D721Med (cell line): ENCODE measurements around the gene USH1C.

ENCODE experiments used
- DNase-seq: peaks from one replicate; pipeline ENCODE4 v3.0.0; 2011; ENCODE audit warnings: low spot score; ENCODE audit not compliant: insufficient read length
- FAIRE-seq: peaks from 2 replicates; lab custom pipeline; 2011; peaks lifted over from hg19 to GRCh38; lab: Jason Lieb, UNC
- CTCF ChIP-seq: IDR thresholded peaks from 2 replicates; pipeline ENCODE4 v1.5.1; 2012; ENCODE audit warnings: mild to moderate bottlenecking, control low read depth; ENCODE audit not compliant: insufficient read depth; ENCODE audit errors: missing control alignments

The USH1C gene

GRCh38 chr11:17506314-17506713 is 37.9 kb downstream of the USH1C start:
- FAIRE-seq (no peak), DNase-seq (no peak)
- no peak for TF ChIP-seq CTCF

GRCh38 chr11:17505146-17505545 is 39.1 kb downstream of the USH1C start:
- FAIRE-seq (no peak), DNase-seq (no peak)
- no peak for TF ChIP-seq CTCF

GRCh38 chr11:17504330-17505107 is 39.7 kb downstream of the USH1C start:
- DNase-seq (peak; percentile 89), FAIRE-seq (no peak)
- peak; percentile 95 for TF ChIP-seq CTCF

- TF ChIP-seq CTCF: no peak
- no peak for FAIRE-seq
- DNase-seq: no peak
These were observed 41.6 kb downstream of the USH1C start for GRCh38 chr11:17502630-17503029.

GRCh38 chr11:17500673-17501072 is 43.5 kb downstream of the USH1C start:
- TF ChIP-seq CTCF: no peak
- no peak for DNase-seq
- no peak for FAIRE-seq

- FAIRE-seq: no peak
These were observed 45.7 kb downstream of the USH1C start for GRCh38 chr11:17498475-17498874.

More at GRCh38 chr11:17498475-17498874, 45.7 kb downstream of the USH1C start:
- no peak for DNase-seq
- TF ChIP-seq CTCF: no peak
